GM10266 (cell line): ENCODE results near the gene CPS1.

ENCODE experiments used
- DNase-seq: peaks from one replicate; pipeline ENCODE4 v3.0.0; 2012; ENCODE audit errors: extremely low spot score
- TF ChIP-seq, protein P1 (sequence below): IDR thresholded peaks from 2 replicates; pipeline ENCODE4 v1.5.1; 2012; ENCODE audit warnings: mild to moderate bottlenecking, low read depth; ENCODE audit not compliant: control insufficient read depth, insufficient read depth; ENCODE audit errors: missing control alignments

CPS1 gene

GRCh38 chr2:210546424-210547208 is 9.8 kb upstream of the CPS1 start:
- no peak for DNase-seq
- TF ChIP-seq, protein P1, sequence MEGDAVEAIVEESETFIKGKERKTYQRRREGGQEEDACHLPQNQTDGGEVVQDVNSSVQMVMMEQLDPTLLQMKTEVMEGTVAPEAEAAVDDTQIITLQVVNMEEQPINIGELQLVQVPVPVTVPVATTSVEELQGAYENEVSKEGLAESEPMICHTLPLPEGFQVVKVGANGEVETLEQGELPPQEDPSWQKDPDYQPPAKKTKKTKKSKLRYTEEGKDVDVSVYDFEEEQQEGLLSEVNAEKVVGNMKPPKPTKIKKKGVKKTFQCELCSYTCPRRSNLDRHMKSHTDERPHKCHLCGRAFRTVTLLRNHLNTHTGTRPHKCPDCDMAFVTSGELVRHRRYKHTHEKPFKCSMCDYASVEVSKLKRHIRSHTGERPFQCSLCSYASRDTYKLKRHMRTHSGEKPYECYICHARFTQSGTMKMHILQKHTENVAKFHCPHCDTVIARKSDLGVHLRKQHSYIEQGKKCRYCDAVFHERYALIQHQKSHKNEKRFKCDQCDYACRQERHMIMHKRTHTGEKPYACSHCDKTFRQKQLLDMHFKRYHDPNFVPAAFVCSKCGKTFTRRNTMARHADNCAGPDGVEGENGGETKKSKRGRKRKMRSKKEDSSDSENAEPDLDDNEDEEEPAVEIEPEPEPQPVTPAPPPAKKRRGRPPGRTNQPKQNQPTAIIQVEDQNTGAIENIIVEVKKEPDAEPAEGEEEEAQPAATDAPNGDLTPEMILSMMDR = no peak

- TF ChIP-seq, protein P1 = no peak
- DNase-seq = no peak
Measured at GRCh38 chr2:210548031-210548430, 8.4 kb upstream of the CPS1 start.

GRCh38 chr2:210548878-210549384 is 7.5 kb upstream of the CPS1 start:
- no peak for DNase-seq
- TF ChIP-seq, protein P1 = no peak

GRCh38 chr2:210551001-210551400 is 5.4 kb upstream of the CPS1 start:
- TF ChIP-seq, protein P1 = no peak
- no peak for DNase-seq

DNA sequence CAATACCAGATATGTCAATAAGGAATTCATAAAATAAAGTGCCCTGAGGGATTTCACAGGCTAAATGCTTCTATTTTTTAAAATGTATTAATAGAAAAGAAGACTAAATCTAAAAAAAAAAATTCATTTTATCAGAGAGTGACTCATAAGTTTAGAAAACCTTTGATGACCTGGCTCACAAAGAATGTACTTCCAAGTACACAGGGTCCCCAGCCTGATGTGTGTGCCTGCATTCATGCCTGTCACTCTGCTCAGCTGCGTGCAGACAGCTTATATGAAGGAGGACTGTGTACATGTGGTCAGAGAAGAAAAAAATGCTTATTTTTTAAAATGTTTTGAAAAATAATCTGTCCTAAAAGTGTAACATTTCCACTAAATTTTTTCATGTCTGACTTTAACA is 3.0 kb upstream of the CPS1 start:
- DNase-seq = no peak
- TF ChIP-seq, protein P1 = no peak

DNA sequence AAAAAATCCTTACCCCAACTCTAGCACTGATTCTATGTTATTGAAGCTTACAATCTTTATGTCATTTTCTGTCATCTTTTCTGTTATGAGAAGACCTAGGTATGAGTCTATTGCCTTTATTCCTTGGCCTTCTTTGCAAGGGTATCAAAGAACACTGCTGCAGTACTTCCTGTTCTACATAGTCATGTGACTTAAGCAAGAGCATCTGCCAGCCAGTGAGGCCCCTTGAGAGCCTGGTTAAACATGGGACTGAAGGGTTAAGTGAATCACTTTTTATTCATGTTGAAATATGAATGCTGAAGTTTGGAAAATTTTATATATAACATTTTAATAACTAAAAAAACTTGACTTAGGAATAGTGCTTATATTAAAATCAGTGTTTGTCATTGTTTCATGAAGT is 844 bp upstream of the CPS1 start:
- TF ChIP-seq, protein P1 = no peak
- DNase-seq = no peak

DNA sequence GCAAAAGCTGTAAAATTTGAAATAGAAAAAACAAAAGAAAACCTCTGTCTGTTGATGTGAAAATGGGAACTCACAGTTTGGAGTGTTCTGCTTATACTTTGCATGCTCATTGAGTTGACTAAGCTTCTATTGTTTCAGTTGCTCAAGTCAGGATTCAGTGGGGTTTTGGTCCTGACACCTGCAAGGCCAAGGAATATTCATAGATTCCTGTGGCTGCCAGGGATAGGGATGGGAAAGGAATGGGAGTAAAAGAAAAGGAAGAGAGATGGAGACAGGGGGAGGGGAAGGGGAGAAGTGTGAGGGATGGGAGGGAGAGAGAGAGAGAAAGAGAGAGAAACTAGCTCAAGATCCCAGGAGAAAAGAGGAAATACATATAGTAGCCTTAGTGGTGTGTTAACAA is 1.3 kb downstream of the CPS1 start:
- TF ChIP-seq, protein P1 = no peak
- no peak for DNase-seq
